IPS-18a (cell line): ENCODE data around the gene GALNTL6.

Experiments
- H3K27ac ChIP-seq: one replicate; pipeline ENCODE4 v1.5.1; 2013; ENCODE audit warnings: low read length
- H3K27me3 ChIP-seq: one replicate; pipeline ENCODE4 v1.6.1; 2013; ENCODE audit warnings: mild to moderate bottlenecking, low read length; ENCODE audit not compliant: control insufficient read depth, insufficient read depth
- H3K36me3 ChIP-seq: one replicate; pipeline ENCODE4 v1.6.1; 2013; ENCODE audit warnings: low read depth, low read length; ENCODE audit not compliant: control insufficient read depth
- H3K4me1 ChIP-seq: one replicate; pipeline ENCODE4 v1.6.1; 2013; ENCODE audit warnings: low read depth, low read length; ENCODE audit not compliant: control insufficient read depth
- H3K4me3 ChIP-seq: one replicate; pipeline ENCODE4 v1.5.1; 2013; ENCODE audit warnings: low read length
- H3K9ac ChIP-seq: one replicate; pipeline ENCODE4 v1.6.1; 2013; ENCODE audit warnings: mild to moderate bottlenecking, low read length, moderate library complexity
- H3K9me3 ChIP-seq: one replicate; pipeline ENCODE4 v1.6.1; 2013; ENCODE audit warnings: low read depth, low read length; ENCODE audit not compliant: control insufficient read depth

Gene GALNTL6

GRCh38 chr4:172760512-172760911 is 947.3 kb downstream of the GALNTL6 start:
- Histone ChIP-seq H3K9me3 (no peaks in the 10 kb centered on the region), H3K27ac (no peak overlapping the region), H3K36me3 (no peaks in the 10 kb centered on the region), H3K4me1 (no peaks in the 10 kb centered on the region), H3K9ac (no peak overlapping the region), H3K4me3 (no peak overlapping the region), H3K27me3 (no peaks in the 10 kb centered on the region)

GRCh38 chr4:172762895-172763294 is 949.7 kb downstream of the GALNTL6 start:
- no peaks in the 10 kb centered on the region for H3K36me3 ChIP-seq
- no peak overlapping the region for H3K4me3 ChIP-seq
- H3K27me3 ChIP-seq: no peaks in the 10 kb centered on the region
- H3K9me3 ChIP-seq: no peaks in the 10 kb centered on the region
- H3K4me1 ChIP-seq: peaks cover 9% of the 10 kb centered on the region
- no peak overlapping the region for H3K9ac ChIP-seq
- no peak overlapping the region for H3K27ac ChIP-seq

GRCh38 chr4:172770787-172771186 is 957.6 kb downstream of the GALNTL6 start:
- H3K4me3 ChIP-seq: no peak overlapping the region
- no peaks in the 10 kb centered on the region for H3K27me3 ChIP-seq
- H3K9me3 ChIP-seq: no peaks in the 10 kb centered on the region
- no peak overlapping the region for H3K27ac ChIP-seq
- no peak overlapping the region for H3K9ac ChIP-seq
- peaks cover 9% of the 10 kb centered on the region for H3K4me1 ChIP-seq
- H3K36me3 ChIP-seq: no peaks in the 10 kb centered on the region

GRCh38 chr4:172772781-172773180 is 959.6 kb downstream of the GALNTL6 start:
- no peaks in the 10 kb centered on the region for H3K4me1 ChIP-seq
- no peak overlapping the region for H3K27ac ChIP-seq
- no peaks in the 10 kb centered on the region for H3K36me3 ChIP-seq
- H3K4me3 ChIP-seq: no peak overlapping the region
- no peak overlapping the region for H3K9ac ChIP-seq
- no peaks in the 10 kb centered on the region for H3K9me3 ChIP-seq
- no peaks in the 10 kb centered on the region for H3K27me3 ChIP-seq

GRCh38 chr4:172776203-172776861 is 963.1 kb downstream of the GALNTL6 start:
- no peak overlapping the region for H3K9ac ChIP-seq
- H3K27me3 ChIP-seq: no peaks in the 10 kb centered on the region
- no peak overlapping the region for H3K27ac ChIP-seq
- H3K4me3 ChIP-seq: no peak overlapping the region
- H3K36me3 ChIP-seq: no peaks in the 10 kb centered on the region
- H3K4me1 ChIP-seq: peaks cover 2% of the 10 kb centered on the region
- no peaks in the 10 kb centered on the region for H3K9me3 ChIP-seq

GRCh38 chr4:172777729-172778431 is 964.7 kb downstream of the GALNTL6 start:
- H3K4me1 ChIP-seq: peaks cover 2% of the 10 kb centered on the region
- H3K9me3 ChIP-seq: no peaks in the 10 kb centered on the region
- H3K4me3 ChIP-seq: no peak overlapping the region
- H3K27ac ChIP-seq: no peak overlapping the region
- no peaks in the 10 kb centered on the region for H3K36me3 ChIP-seq
- no peaks in the 10 kb centered on the region for H3K27me3 ChIP-seq
- H3K9ac ChIP-seq: no peak overlapping the region

- H3K4me3 ChIP-seq: no peak overlapping the region
- peaks cover 2% of the 10 kb centered on the region for H3K4me1 ChIP-seq
- no peaks in the 10 kb centered on the region for H3K9me3 ChIP-seq
- H3K27ac ChIP-seq: no peak overlapping the region
- H3K9ac ChIP-seq: no peak overlapping the region
- no peaks in the 10 kb centered on the region for H3K36me3 ChIP-seq
- H3K27me3 ChIP-seq: no peaks in the 10 kb centered on the region
Measured at GRCh38 chr4:172778583-172778982, 965.4 kb downstream of the GALNTL6 start.

GRCh38 chr4:172780566-172781081 is 967.4 kb downstream of the GALNTL6 start:
- Histone ChIP-seq H3K9me3 (no peaks in the 10 kb centered on the region), H3K4me1 (peaks cover 2% of the 10 kb centered on the region), H3K36me3 (no peaks in the 10 kb centered on the region), H3K27me3 (no peaks in the 10 kb centered on the region), H3K4me3 (no peak overlapping the region), H3K27ac (no peak overlapping the region), H3K9ac (no peak overlapping the region)

- H3K4me3 ChIP-seq: no peak overlapping the region
- H3K9ac ChIP-seq: no peak overlapping the region
- H3K27ac ChIP-seq: no peak overlapping the region
- no peaks in the 10 kb centered on the region for H3K4me1 ChIP-seq
- no peaks in the 10 kb centered on the region for H3K27me3 ChIP-seq
- no peaks in the 10 kb centered on the region for H3K9me3 ChIP-seq
- no peaks in the 10 kb centered on the region for H3K36me3 ChIP-seq
Measured at GRCh38 chr4:172785613-172786012, 972.4 kb downstream of the GALNTL6 start.

- no peaks in the 10 kb centered on the region for H3K36me3 ChIP-seq
- H3K27me3 ChIP-seq: no peaks in the 10 kb centered on the region
- H3K4me3 ChIP-seq: no peak overlapping the region
- no peak overlapping the region for H3K9ac ChIP-seq
- H3K4me1 ChIP-seq: no peaks in the 10 kb centered on the region
- no peaks in the 10 kb centered on the region for H3K9me3 ChIP-seq
- H3K27ac ChIP-seq: no peak overlapping the region
Measured at GRCh38 chr4:172786039-172786792, 973.0 kb downstream of the GALNTL6 start.

- Histone ChIP-seq H3K36me3 (no peaks in the 10 kb centered on the region), H3K27ac (no peak overlapping the region), H3K4me1 (no peaks in the 10 kb centered on the region), H3K9me3 (no peaks in the 10 kb centered on the region), H3K4me3 (no peak overlapping the region), H3K9ac (no peak overlapping the region), H3K27me3 (no peaks in the 10 kb centered on the region)
Measured at GRCh38 chr4:172787111-172787510, 973.9 kb downstream of the GALNTL6 start.
